ENCODE data around the gene PSMA3. TPM values are rescaled to one million over a fixed set of nuclear protein-coding genes. Genes with fewer than 3 reads are reported as not detected.

The PSMA3 gene
- 348 TPM for polyA plus RNA-seq (2012; ENCODE audit: insufficient read depth, insufficient read length)

DNA sequence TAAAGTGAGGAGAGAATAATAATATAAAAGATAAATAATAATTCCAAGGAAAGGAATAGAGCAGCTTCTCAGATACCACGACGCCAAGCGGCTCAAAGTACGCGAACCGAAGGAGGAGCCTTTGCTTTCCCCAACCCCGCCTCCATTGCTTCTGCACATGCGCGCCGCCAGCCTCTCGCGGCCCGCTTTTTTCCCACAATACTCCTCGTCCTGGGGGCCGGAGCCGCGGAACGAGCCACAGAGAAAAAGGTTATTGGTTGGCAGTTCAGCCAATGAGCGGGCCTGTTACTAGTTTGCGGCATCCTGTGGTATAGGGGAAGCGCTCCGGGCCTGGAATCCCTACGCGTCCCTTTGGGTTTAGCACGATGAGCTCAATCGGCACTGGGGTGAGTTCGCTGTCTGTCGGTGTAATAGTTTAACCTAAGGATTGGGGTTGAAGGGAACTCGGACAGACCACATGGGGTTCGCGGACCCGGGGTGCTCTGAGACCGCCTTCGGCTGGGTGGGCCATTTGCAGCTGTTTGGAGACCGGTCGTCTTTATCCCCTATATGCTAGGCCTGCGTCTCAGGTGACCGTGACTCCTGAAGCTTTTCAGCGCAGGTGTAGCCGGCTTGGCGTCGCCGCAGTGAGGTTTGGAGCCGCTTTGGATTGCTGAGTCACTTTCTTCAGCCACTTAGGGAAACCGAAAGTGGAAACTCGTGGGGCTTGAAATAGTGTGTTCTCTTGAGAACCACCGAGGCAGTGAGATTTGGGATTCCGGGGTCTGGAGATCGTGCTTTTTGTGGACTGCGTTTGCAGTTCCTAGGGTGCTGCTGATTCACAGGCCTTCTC lies at the start of gene PSMA3:
TSS of gene PSMA3 (plus strand) at position 288 of the 832 bp plus-strand sequence. CDS start at position 366, 78 bp downstream.
- peak within 1 kb of the TSS; percentile 97 for H3K4me3 ChIP-seq (ENCODE audit: low read length)
- peak; percentile 97 for DNase-seq (ENCODE audit: low read depth, low spot score)

DNA sequence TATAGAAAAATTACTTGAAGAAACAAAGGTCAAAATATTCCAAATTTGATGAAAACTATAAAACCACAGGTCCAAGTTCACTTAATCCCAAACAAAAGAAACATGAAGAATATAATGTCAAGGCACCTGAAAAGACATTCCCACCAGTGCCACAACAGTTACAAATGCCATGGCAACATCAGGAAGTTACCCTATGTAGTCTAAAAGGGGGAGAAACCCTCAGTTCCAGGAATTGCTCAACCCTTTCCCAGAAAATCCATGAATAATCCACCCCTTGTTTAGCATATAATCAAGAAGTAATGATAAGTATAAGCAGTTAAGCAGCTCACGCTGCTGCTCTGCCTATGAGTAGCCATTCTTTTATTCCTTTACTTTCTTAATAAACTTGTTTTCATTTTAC lies 48.4 kb upstream of the PSMA3 start:
- no peak overlapping the region for H3K4me3 ChIP-seq (ENCODE audit: low read length)
- no peak for DNase-seq (ENCODE audit: low read depth, low spot score)

DNA sequence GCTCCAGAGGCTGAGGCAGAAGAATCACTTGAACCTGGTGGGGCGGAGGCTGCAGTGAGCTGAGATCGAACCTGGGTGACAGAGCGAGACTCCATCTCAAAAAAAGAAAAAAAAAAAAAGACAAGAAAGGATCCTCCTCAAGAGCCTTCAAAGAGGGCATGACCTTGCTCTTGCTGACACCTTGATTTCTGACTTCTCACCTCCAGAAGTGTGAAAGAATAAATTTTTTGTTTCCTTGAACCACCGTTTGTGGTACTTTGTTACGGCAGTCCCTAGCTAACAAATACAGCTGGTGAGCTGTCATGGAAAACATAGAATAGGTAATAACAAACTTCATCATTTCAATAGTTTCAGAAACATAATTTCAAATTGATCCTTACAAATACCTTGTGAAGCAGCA lies 46.6 kb upstream of the PSMA3 start:
- DNase-seq (ENCODE audit: low read depth, low spot score) = no peak
- H3K4me3 ChIP-seq (ENCODE audit: low read length) = no peak overlapping the region

DNA sequence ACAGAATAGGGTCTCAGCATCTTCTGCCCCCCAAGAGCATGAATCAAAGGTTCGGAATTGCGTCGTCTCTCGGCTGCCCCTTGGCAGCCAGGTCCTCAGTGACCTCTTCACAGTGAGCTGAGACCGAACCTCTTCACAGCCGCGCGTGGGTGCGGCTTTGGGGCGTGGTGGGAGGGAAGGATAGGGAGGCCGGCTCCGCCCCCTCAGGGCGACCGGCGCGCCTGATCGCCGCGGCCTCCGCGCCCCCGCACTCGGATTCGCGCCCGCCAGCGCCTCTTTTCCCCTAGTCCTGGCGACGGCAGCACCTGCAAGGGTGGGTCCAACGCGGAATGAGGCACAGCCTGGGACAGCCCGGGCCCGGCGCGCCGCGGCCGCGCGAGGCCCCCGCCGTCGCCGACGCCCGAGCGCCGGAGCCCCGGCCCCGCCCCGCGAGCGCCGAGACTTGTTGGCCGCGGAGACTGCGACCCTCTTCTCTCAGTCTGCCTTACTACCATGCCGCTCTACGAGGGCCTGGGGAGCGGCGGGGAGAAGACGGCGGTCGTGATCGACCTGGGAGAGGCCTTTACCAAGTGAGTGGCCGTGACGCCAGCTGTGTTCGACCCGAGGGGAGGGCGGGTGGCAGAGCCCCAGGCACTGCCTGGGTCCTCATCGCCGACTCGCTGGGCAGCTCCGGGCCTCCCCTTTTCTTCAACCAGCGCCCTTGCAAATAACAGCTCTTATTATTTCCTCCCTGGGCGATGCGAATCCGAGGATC lies 44.7 kb upstream of the PSMA3 start, which contains the start of gene ACTR10:
TSS of gene ACTR10 (plus strand) at position 424 of the 754 bp plus-strand sequence. CDS start at position 493, 69 bp downstream.
- peak within 1 kb of the TSS; percentile 93 for H3K4me3 ChIP-seq (ENCODE audit: low read length)

DNA sequence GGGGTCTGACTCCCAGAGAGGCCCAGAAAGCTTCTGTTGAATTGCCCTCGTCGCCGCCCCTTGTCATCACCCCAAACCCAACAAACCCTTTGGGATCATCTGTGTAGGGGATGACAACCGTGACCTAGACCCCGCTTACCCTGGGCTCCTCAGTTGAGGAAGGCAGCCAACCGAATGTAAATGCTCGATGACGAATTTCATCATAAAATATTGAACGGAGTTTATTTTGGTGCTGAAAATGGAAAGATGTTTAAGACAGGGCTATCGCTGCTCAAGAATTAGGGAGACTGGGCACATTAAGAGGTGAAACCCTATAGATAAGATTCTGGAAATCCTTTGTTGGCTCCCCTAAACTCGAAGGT lies 44.2 kb upstream of the PSMA3 start:
- no peak for DNase-seq (ENCODE audit: low read depth, low spot score)
- peak overlapping the region; percentile 93 for H3K4me3 ChIP-seq (ENCODE audit: low read length)

More for the DNA sequence above, 44.7 kb upstream of the PSMA3 start, which contains the start of gene ACTR10:
- peak; percentile 78 for DNase-seq (ENCODE audit: low read depth, low spot score)

DNA sequence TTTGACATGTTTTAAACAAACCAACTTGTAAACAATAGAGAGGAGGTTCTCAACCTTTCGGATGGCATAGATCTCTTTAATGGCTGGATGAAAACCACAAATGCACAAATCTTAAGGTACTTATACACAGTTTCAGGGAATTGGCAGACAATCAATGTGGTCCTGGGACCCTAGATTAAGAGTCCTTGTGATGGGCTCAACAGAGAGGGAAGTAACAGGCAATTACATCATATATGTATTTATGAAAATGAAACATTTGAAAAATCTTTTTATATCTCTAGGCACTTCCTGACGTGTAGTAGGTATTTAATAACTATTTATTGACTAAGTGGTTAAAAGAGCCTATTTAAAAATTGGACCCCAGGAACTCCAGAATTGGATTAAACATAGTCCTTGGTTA lies 43.8 kb upstream of the PSMA3 start:
- H3K4me3 ChIP-seq (ENCODE audit: low read length) = peak overlapping the region; percentile 93
- no peak for DNase-seq (ENCODE audit: low read depth, low spot score)

DNA sequence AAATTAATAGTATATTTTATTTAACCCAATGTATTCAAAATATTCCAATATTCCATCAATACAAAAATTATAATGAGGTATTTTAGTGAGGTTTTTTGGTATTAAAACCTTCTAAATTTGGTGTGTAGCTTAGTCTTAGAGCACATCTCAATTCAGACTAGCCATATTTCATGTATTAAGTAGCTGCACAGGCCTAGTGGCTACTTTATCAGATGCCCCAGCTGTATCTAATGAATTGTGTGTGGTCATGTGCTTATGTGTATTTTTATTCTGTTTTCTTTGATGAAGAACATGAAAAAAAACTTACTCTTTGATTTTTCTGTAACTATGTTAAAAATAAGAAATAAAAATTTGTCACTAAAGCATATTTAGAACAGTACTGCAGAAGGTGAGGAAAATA lies 31.5 kb upstream of the PSMA3 start:
- no peak for DNase-seq (ENCODE audit: low read depth, low spot score)

DNA sequence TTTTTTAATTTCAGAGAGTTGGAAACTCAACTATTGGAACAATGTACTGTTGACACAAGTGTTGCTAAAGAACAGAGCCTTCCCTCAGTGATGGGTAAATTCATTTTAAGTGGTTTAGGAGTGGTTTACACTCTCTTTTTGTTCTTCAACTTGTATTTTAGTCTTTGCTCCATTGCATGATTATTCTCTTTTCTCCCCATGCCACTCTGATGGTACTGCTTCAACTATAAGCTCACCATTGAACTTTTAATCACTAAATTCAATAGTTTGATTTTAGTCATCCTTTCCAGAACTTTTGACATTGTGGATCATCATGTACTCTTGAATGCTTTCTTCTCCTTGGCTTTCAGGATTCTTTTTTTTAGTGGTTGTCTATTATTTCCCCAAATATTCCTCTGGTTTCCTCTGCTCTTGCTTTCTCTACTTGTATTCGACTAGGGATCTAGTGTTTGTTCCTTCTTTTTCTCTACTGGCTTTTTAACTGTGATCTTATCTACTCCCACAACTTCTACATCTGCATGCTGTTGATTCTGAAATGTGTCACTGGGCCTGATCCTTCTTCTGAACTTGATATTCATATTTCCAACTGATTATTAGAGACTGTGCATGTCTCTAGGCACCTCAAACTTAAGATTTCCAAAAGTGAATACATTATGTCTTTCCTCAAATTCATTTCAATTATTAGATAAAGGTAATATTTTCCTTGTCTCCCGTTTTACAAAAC lies 29.3 kb upstream of the PSMA3 start:
- DNase-seq (ENCODE audit: low read depth, low spot score) = no peak
- no peak overlapping the region for H3K4me3 ChIP-seq (ENCODE audit: low read length)

More for the DNA sequence above, 31.5 kb upstream of the PSMA3 start:
- no peak overlapping the region for H3K4me3 ChIP-seq (ENCODE audit: low read length)

DNA sequence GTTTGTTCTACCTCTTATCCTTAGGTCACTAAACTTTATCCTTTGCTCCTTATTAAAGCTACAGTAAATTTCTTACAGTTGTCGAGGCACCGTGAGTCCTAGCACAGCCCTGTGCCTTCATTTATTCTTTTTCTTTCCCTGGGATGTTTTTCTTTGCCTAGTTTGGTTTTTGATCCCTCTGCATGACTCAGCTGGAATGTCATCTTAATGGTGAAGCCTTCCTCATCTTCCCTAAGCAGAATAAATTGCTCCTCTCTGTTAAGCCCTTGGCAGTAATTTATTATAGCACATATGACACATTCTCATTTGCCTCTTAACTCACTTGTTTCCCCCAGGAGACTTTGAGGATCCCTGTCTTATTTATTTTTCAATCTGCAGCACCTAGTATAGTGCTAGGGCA lies 28.1 kb upstream of the PSMA3 start:
- no peak for DNase-seq (ENCODE audit: low read depth, low spot score)

DNA sequence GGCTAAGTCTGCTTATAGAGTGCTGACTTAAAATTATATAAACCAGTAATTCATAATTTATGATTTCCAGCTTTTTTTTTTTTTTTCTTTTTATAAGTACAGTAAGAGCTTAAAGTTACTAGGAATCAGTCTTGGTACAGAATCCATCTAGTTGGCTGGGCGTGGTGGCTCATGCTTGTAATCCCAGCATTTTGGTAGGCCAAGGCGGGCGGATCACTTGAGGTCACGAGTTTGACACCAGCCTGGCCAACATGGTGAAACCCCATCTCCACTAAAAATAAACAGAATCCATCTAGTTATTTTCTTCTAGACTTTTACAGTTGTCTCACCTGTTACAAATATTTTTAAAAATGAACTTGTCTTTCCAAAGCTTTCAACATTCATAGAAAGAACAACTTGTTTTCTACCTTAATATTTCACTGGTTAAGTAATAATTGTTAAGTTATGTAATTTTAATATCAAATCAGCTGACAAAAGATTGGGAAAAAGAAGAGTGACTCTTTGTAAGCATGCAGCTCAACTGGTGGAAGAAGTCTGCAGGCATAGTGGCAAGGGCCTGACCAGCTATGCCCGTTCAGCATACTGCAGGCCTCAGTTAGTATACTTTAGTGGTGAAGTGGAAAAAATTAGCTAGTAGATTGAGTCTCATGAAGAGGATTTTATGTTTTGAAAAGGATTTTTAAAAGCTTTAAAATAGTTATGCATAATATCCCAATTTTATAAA lies 17.4 kb upstream of the PSMA3 start:
- no peak for DNase-seq (ENCODE audit: low read depth, low spot score)
- H3K4me3 ChIP-seq (ENCODE audit: low read length) = no peak overlapping the region

More for the DNA sequence above, 28.1 kb upstream of the PSMA3 start:
- no peak overlapping the region for H3K4me3 ChIP-seq (ENCODE audit: low read length)

DNA sequence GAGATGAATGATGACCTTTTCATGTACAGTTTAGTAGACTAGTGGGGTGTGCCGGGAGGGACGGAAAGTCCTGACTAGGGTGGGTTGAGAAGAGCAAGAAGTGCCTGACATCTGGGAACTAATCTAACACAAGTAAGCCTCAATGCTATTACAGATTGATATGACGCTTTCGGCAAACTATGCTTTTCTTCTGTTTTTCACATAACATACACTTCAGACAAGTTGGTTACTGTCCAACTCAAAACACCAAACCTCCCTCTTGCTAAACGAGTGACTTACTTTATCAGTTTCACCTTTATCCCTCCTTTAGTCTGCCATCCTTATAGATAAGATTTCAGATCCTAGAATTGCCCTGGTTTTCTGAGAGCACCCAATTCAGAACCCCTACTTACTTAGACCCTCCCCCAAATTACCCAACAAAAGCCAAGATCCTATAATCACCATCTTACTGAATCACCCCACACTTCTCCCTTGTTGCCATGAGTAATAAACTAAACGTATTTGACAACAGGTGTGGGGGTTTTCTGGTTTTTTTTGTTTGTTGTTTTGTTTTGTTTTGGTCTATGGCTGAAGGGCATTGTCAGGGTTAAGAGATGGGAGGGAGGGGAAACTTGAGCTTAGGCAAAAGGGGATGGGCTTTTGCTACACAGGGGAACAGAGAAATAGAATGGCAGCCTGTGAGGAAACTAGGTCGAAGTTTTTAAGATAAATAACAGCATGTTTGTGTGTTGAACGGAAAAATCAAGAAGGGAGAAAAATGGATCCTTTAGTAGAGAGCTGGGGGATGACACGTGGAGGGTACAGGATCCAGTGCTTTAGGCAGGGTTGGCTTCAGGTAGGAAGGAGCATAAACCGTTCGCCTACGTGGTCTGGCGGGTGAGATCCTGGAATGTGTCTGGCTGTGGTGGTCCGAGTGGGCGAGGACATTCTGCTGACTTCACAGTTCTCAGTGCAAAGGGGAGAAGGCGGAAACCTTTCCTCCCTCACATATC lies 6.1 kb upstream of the PSMA3 start:
- no peak for DNase-seq (ENCODE audit: low read depth, low spot score)
- no peak overlapping the region for H3K4me3 ChIP-seq (ENCODE audit: low read length)

DNA sequence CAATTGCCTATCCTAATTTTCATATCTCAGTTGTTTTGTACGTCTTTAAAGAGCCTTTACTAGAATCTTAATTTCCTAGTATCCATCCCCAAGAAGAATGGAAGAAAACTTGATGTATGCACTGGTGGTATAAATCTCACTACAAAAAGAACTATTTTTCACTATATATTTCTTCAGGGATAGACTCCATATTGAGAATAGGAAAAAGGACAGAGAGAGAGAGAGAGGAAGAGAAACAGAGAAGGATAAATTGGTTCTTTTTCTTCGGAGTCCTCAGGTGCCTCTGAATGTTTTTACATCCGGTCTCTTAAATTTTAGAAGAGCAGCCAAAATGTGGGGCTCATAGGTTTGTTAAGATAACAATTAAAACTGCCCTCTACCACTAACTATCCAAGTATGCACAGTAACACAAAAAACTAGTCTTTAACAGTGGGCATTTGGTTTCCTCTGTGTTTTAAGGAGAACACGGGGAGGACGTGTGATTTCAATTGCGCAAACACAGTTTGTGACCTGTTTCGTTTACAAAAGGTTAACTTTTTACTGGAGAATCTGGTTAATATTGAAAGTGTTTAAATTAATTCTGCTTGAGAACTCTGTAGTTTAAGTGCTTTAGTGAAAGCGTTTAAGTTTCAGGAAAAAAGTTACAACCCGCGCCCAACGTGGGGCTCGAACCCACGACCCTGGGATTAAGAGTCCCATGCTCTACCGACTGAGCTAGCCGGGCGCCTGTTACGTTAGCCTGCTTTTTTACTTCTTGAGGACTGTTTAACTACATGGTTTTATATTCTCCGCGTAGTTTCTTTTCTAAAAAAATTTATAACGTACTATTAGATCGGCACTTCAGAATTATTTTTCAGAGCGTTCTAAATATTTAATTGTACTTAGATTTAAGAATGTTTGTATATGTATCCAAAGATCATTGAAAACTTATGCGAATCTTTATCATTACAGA lies 5.1 kb upstream of the PSMA3 start:
- peak overlapping the region; percentile 69 for H3K4me3 ChIP-seq (ENCODE audit: low read length)
- DNase-seq (ENCODE audit: low read depth, low spot score) = peak; percentile 69

DNA sequence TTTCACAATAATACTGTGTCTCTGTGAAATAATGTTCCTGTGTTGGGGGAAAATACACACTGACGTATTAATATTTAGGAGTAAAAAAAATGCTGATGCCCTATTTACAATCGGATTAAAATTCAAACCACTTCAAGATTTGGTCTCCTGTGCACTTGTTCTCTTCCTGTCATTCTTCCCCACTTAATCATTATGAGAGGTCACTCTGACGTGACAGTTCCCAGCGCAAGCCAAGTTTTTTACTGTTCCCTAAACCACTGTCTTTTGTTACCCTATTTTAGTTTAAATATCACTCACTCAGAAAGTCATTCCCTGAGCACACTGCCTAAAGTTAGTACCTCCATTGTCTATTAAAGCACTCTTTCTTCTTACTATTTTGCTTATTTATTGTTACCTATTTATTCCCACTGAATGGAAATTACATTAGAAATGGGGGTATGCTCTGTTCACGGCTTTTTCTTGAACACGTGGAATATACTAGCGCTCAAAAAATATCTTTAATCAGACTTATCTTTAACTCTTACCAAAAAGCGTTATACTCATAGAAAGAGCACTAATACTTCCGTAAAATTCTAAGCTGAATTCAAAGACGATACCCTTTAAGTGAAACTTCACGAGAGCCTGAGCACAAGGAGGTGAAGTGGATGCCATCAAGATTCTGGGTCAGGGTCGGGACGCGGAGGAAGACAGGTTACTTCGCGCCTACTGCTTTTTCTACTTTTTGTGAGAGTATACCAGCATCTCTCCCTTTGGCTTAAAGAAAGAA lies 670 bp upstream of the PSMA3 start:
- H3K4me3 ChIP-seq (ENCODE audit: low read length) = peak overlapping the region; percentile 97
- no peak for DNase-seq (ENCODE audit: low read depth, low spot score)

DNA sequence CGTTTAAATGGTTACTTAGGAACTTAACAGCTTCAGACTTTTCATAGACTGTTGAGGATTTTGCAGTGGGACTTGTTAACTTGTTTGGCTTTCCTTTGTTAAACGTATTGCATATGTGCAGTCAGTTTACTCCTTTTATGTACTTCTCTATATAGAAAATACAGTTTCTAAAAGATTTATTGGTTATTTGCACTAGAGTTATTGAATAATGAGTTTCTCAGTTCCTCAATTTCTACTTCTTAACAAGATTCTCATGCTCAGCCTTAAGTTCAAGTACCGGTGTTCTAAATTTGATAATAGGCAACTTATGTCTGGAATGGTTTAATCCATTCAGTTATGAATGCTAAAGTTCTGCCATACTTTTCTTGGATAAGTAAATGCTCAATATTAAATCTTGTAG lies 919 bp downstream of the PSMA3 start:
- H3K4me3 ChIP-seq (ENCODE audit: low read length) = peak overlapping the region; percentile 97
- DNase-seq (ENCODE audit: low read depth, low spot score) = no peak

DNA sequence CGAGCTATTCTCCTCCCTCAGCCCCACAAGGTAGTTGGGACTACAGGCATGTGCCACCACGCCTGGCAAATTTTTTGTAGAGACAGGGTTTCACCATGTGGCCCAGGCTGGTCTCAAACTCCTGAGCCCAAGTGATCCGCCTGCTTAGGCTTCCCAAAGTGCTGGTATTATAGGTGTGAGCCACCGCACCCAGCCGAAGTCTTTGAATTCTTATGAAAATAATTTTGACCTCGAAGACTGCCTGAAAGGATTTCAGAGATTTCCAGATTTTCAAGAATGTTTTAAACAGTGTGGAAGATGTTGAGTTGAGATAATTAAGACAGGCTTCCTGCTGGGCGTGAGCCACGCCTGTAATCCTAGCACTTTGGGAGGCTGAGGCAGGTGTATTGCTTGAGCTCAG lies 5.0 kb downstream of the PSMA3 start:
- DNase-seq (ENCODE audit: low read depth, low spot score) = no peak
- H3K4me3 ChIP-seq (ENCODE audit: low read length) = no peak overlapping the region

DNA sequence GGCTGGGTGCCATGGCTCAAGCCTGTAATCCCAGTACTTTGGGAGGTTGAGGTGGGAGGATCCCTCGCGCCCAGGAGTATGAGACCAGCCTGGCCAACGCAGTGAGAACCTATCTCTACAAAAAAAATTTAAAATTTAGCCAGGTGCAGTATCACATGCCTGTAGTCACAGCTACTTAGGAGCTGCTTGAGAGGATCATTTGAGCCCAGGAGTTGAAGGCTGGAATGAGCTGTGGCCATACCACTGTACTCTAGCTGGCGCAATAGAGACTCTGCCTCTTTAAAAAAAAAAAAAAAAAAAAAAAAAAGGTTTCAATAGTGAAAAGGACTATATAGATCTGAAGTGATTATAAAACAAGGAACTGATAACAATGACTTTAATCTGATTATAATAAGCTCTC lies 13.5 kb downstream of the PSMA3 start:
- DNase-seq (ENCODE audit: low read depth, low spot score) = no peak
- no peak overlapping the region for H3K4me3 ChIP-seq (ENCODE audit: low read length)
